Measurements from ENCODE around the gene PLEKHO2. TPM values are rescaled to one million over a fixed set of nuclear protein-coding genes. Genes with fewer than 3 reads are reported as not detected.

Gene PLEKHO2
- total RNA-seq, 1 experiment from 2014 or later = 3.5 TPM

GRCh38 chr15:64909546-64909945 lies 67.8 kb downstream of the PLEKHO2 start:
- no peak for DNase-seq (ENCODE audit: extremely low read depth, low read depth)

DNA sequence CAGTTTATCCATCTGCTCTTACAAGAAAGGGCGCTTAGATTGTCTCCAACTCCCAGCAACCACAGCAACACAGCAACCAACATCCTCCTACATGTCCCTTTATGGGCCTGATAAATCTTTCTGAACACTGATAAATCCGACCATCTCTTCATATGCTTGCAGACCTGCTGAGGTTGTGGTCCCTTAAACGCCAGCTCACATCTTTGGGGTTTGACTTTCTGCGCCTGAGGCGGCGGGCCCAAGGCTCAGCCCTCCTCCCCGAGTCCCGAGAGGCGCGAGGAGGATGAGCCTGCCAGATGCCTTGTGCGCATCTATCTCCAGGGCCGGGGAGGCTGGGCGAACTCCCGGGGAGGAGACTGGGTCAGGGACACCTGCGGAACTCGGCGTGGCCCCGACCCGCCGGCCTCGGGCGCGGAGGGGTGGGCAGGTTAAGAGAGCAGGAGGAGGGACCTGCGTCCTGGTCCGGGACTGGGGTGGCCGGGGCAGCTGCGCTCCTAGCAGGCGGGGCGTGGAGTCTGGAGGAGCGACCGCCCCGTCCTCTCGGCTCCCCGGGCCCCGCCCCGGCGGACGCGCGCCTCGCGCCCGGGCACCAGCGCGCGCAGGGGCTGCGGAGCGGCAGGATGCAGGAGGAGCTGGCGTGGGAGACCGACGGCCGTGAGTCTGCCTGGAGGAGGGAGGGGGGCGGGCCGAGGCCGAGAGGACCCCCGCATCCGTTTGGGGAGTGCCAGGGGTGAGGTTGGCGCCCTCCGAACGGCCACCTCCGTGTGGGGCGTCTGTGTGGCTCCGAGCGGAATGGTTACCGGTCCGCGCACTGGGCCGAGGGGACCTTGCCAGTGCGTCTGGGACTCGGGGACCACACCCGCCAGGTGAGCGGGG lies 69.8 kb downstream of the PLEKHO2 start, which contains the start of gene ANKDD1A:
ANKDD1A (plus strand) TSS at position 592 of the 876 bp plus-strand sequence; CDS start at position 621, 29 bp downstream.
- peak; percentile 34 for DNase-seq (ENCODE audit: extremely low read depth, low read depth)

DNA sequence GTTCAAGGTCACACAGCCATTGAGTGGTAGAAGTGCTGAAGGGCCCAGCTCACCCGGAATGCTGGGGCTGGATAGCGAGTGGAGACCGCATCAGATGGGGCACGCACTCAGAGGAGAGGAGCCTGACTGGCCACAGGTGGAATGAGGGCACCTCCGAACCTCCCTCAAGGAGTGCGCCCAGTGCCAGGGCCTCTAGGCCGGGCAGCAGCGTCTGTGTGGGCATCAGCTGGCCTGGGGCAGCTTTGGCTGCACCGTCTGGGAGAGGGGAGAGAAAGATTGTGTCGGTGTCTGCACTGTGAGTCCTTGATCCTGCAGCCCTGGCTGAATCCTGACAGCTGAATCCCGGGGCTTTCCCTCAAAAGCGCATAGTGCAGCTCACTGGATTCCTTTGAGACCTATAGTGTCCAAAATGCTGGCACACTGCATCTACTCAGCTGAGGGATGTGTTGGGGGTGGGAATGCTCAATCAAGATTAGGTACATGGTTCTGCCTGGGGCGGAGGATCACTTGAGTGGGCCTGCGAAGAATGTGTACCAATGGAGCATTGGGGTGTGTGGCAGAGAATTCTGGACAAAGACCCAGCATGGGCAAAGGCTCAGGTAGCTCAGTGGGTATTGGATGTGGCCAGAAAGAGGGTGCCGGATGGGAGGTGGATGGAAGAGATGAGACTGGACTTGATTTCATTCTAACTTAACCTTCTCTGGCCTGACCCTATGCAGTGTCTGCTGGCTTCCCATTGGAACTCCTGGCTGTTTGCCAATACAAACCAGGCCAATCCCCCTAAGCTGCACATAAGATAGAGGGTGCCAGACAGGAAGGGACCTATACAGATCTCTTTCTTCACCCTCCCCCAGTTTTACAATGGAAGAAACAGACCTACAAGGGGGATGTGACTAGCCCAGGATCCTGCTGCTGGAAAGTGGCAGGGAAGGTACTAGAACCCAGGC lies 70.9 kb downstream of the PLEKHO2 start:
- no peak for DNase-seq (ENCODE audit: extremely low read depth, low read depth)

GRCh38 chr15:64915518-64916227 lies 74.0 kb downstream of the PLEKHO2 start:
- no peak for DNase-seq (ENCODE audit: extremely low read depth, low read depth)

GRCh38 chr15:64916365-64916764 lies 74.7 kb downstream of the PLEKHO2 start:
- DNase-seq (ENCODE audit: extremely low read depth, low read depth) = no peak

DNA sequence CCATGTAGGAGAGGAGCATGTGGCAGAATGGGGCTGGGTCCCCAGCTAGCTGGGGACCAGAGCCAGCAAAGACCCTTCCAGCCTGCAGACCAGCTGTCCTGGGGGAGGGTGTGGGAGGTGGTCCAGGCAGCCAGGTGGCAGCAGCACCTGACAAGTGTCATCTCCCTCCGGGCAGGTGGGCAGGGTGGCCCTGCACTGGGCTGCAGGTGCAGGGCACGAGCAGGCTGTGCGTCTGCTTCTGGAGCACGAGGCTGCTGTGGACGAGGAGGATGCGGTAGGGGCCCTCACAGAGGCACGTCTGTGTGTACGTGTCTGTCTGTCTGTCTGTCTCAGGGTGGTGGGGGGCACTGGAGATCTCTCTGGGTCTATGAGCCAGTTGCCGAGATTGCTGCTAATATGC lies 75.5 kb downstream of the PLEKHO2 start:
- no peak for DNase-seq (ENCODE audit: extremely low read depth, low read depth)

Other genes with a start within 250 kb of the PLEKHO2 start
- gene RBPMS2, start 66.3 kb upstream of the PLEKHO2 start, total RNA-seq (2014; rRNA removed; shearing (Covaris generic)) = 0.54 and 1.2 TPM in 2 replicates
- 9.8 and 11.5 TPM in 2 replicates for gene PIF1, start 16.3 kb upstream of the PLEKHO2 start, total RNA-seq (2014; rRNA removed; shearing (Covaris generic))
- 1.6 and 1.7 TPM in 2 replicates for gene ANKDD1A, start 70.0 kb downstream of the PLEKHO2 start, total RNA-seq (2014; rRNA removed; shearing (Covaris generic))
- 76.8 and 80.0 TPM in 2 replicates for gene SPG21, start 148.0 kb downstream of the PLEKHO2 start, total RNA-seq (2014; rRNA removed; shearing (Covaris generic))
- 22.7 and 24.4 TPM in 2 replicates for gene MTFMT, start 187.7 kb downstream of the PLEKHO2 start, total RNA-seq (2014; rRNA removed; shearing (Covaris generic))
- 0.75 and 1.1 TPM in 2 replicates for gene SLC51B, start 203.5 kb downstream of the PLEKHO2 start, total RNA-seq (2014; rRNA removed; shearing (Covaris generic))
- gene RASL12, start 226.1 kb downstream of the PLEKHO2 start, total RNA-seq (2014; rRNA removed; shearing (Covaris generic)) = 0.07 TPM in 1 of 2 replicates, not detected in the other
- gene KBTBD13, start 234.8 kb downstream of the PLEKHO2 start, total RNA-seq (2014; rRNA removed; shearing (Covaris generic)) = not detected in 2 replicates

Measured in NCI-H460 (cell line).